DMS153 treated with DMSO at 0.1 percent for 48 hours (cell line): ENCODE data around the gene FXR2.
"Not testable (repeated sequence)": the region's sequence is repeated elsewhere in the genome, so short reads cannot be mapped to it uniquely, and the experiment has no call there.

ENCODE experiments used
- DNase-seq: peaks from one replicate; lab custom pipeline; 2025; ENCODE audit not compliant: unreplicated experiment; lab: John Stamatoyannopoulos, UW

FXR2 gene

DNA sequence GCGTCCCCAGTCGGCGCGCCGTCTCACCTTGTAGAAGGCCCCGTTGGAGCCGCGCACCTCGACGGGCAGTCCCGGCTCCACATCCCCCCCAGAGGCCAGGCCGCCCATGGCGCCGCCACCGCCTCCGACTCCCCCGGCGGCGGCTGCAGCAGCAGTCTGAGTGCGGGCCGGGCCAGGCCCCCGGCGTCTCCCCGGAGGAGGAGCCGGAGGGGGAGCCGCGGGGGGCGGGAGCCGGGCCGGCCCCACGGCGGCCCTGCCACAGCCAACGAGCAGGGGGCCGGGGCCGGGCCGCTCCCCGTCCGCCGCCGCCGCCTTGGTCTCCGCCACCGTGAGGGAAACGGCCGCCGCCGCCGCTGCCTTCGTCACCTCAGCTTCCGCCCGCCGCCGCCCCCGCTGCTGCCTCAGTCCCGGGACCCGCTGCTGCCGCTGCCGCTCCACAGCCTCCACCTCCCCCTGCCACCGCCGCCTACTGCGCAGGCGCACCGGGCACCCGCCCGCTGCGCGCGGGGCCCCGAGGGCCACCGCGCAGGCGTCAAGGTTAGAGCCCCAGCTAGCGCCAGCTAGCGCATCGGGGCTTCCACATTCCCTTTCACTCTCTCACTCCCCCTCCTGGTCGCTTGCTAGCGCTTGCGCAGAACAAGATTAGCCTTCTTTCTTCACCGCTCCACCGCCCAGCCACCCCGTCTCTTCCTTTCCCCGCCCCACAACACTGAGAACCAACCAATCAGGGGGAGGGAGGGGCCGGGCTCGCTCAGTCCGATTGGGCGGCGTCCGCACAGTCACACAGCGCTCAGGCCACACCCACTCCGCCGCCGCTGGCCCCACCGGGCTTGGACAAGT is at the start of gene FXR2:
TSS of gene FXR2 (minus strand) at position 473 of the 840 bp plus-strand sequence. CDS start at position 108, 365 bp downstream.
- DNase-seq, result peak; percentile 93

DNA sequence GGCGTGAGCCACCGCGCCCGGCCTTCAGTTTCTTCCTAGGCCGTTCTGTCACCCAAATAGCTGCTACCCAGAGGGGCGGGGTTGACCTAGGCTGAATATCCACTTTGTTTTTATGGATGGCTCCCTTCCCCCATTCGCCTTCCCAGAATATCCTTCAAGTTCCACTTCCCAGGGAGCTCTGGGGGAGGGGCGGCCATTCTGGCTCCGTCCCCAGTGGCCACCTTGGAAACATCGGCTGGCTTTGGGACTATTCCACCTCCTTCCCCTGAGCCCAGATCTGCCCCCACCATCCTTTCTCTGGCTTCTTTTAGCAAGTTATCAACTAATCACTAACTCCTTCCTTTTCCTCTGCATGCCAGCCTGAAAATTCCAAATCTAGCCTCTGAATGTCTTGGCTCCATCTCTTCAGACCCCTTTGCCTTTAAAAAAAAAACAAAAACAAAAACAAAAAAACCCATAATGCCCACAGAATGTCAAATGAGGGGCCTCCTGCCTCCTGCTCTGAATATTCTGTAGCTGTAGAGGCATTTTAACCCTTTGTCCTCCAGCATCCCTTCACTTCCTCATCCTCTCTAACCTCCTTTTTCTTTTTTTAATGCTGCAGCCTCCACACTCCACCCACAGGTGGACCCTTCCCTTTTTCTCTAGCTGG is 42.4 kb upstream of the FXR2 start:
- DNase-seq, result no peak

DNA sequence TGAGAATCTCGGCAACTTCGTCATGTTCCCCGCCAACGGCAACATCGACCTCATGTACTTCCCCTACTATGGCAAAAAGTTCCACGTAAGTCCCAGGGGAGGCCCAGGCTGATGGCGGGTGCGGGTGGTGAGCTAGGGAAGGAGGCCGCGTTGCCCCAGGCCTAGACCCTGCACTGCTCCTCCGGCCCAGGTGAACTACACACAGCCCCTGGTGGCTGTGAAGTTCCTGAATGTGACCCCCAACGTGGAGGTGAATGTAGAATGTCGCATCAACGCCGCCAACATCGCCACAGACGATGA is 40.8 kb upstream of the FXR2 start:
- DNase-seq, result no peak

DNA sequence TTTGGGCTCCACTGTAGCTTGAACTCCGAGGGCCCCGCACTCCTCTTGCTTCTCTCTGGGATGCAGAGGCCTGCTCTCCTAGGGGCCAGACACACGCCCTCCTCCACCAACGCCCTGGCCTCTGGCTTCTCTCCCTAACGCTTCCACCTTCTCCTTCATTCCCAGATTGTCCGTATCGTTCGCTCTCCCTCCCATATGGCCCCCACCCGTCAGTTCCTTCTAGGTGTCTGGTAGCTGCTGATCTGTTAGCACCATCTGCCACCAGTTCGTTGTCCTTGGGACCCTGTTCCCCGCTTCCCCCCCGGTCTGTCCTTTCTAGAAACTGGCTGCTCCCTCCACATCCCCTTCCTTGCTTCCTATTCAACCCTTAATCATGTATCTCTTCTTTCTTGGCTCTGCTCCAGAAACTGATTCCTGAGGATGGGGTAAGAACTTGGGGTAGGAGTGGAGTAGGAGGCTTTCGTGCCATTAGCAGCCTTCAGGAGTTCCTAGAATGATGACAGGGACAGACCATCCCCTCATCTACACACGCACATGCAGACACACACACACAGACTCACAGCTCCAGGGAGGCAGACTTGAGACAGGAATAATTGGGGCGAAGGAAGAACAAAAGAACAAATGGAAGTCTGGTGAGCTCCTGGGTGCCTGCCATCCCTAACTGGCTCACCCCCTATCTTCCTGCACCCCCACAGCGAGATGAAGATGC is 40.3 kb upstream of the FXR2 start:
- DNase-seq, result no peak

DNA sequence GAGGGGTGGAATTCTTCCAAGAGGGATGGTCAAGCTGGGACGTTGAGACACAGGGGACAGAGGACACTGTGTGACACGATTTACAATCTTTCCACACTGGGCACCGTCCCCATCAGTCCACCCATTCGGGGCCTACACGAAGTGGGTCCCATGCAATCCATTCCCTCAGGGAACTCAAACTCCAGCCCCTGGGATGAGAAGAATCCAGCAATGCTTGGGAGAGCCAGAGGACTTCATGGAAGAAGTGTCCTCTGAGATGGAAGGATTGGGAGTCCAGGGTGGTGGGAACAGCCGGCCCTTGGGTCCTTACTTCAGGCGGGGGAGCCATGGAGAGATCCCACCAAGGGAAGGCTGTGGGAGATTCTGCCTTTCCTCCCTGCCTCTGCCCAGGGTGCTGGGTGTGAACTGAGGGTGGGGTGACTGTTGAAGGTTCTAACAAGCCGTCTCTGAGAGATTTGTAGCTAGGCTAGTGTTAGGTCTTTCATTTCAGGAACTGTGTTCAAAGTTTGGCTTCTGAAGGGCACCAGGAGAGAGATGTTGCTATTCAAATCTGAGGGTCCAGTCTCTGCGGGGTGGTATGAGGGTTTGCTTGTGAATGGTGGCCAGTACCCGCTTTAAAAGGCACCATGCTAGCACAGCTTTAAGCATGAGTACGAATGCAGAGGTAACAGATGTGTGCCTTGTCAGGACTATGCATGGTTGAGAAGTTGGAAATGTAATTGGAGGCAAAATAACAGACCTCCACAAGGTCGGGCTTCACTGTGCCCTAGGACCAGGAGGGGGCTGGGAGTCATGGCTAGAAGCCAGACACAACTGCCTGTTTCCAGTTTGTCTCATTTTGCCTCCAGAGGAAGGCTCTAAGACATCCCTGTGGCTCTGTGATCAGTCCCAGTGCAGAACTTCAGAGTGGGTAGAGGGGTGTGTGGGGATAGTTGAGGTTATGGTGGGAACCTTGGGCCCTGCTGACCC is 38.0 kb upstream of the FXR2 start:
- DNase-seq, result no peak

DNA sequence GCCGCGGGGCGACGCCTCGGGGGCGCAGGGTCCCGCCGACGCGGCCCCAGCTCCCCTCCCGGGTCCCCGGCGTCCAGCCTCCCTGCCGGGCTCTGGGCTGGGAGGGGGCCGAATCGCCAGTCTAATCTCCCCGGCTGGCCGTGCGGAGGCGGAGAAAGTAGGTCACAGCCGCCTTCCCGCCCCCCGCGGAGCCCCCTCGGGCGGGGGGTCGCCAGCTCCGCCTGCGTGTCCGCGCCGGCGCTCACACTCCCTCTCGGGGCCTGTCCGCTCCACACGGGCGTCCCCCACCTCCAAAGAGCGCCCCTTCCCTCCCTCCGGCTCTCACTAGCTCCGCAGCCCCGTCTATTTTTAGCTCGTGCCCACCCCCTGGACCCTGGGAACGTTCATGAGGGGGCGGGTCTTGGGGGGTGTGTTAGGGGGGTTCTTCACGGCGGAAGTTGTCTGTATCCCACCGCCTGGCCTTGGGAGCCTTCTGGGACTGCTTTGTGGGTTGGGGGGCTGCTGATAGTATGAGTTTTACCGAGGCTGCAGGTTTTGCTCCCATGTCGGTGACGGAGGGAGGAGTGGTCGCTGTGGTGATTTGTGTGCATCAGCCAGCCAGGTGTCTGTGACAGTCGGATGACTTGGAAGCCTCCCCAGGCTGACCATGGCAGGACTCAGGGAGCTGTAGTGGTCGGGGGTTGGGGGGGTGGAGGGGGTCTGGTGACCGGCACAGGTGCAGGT is 37.1 kb upstream of the FXR2 start:
- no peak for DNase-seq

DNA sequence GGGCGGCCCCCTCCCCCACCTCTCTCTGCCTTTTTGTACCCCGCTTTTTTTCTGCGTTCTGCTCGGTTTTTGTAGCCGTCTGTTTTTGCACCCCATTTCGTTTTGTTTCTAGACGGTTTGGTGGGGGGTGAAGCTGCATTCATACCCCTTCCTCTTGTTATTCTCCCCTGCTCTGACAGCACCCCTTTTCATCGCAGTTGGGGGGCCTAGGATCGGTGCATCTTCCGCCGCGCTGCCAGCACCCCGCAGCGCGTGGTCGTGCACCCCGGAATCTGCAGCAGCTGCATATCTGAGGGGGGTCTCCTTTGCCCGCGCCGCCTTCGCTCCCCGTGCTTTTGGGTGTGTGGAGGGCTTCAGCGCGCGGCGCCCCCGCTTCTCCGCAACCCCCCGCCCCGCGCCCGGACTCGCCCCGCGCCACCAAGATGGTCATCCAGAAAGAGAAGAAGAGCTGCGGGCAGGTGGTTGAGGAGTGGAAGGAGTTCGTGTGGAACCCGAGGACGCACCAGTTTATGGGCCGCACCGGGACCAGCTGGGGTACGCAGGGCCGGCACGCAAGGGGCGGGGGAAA is 36.5 kb upstream of the FXR2 start:
- no peak for DNase-seq

DNA sequence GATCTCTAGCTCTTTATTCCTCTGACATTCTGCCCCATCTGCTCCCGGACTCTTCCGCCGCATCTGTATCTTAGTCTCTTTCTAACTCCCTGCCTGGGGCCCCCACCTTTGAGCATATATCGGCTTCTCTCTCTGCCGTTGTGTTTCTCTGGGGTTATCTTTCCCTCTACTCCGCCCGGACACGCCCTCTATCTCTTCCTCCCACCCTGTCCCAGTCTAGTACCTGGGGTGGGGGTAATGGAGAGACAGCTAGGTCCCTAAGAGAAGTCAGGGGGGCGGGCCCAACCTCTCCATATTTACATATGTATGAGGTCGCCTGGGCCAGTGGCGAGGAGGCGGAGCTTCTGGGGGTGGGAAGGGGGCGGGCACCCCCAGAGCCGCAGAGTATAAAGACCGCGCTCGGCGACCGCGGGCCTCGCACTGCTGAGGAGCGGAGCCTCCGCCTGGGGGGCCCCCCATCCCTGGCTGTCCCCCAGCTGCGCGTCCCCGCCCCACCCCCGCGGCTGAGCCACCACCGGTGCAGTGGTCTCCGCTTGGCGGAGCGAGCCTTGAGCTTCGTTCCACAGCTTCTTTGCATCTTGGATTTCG is 35.9 kb upstream of the FXR2 start, which contains the start of gene ATP1B2:
TSS of gene ATP1B2 (plus strand) at position 418 of the 588 bp plus-strand sequence. CDS start 593 bp downstream, outside the sequence.
- no peak for DNase-seq

DNA sequence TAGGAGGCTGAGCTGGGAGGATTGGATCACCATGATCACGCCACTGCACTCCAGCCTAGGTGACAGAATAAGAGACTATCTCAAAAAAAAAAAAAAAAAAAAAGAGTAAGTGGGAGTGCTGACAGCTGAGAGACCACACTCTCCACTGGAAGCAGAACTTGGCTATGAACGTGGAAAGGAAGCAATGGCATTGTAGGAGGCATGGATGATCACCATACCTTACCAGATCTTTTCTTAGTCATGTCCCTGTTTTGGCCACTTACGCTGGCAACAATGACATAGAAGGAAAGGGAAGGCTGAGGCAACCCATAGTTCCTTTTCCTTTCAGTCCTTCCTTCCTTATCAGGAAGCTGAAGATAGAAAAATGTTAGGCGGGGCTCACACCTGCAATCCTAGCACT is 32.3 kb upstream of the FXR2 start:
- DNase-seq, result no peak

DNA sequence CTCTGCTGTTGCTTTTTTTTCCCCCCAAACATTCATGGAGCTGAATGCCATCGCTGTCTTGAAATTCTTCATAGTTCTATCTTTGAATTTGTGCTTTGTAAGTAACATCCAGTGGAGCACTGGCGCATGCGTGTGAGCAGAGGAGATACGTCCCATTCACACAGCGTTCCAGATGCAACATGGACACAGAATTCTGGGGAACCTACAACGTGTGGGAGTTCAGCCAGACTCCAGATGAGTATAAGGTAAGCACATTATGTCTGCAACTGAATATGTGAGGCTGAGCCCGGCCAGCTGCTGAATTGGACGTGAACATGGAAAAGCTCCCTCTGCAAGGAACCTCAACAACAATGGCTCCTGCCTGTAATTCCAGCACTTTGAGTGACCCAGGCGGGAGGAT is 31.8 kb upstream of the FXR2 start:
- no peak for DNase-seq

DNA sequence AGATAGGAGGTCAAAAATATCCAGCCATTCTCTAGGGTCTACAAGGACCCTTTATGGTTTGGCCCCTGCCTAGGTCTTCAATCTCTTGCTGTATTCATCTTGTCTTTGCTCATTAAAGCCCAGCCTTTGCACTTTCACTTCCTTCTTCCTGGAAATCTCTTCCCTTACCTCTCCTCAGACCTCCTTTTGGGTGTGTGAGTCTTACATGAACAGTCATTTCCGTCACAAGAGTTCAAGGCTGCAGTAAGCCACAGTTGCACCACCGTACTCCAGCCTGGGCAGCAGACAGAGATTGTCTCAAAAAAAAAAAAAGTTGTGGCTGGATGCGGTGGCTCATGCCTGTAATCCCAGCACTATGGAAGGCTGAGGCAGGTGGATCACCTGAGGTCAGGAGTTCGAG is 30.1 kb upstream of the FXR2 start:
- no peak for DNase-seq

DNA sequence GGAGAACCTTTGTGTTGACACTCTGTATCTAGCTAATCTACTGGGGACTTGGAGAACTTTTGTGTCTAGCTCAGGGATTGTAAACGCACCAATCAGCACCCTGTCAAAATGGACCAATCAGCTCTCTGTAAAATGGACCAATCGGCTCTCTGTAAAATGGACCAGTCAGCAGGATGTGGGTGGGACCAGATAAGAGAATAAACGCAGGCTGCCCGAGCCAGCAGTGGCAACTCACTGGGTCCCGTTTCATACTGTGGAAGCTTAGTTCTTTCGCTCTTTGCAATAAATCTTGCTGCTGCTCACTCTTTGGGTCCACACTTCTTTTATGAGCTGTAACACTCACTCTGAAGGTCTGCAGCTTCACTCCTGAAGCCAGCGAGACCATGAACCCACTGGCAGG is 26.9 kb upstream of the FXR2 start:
- not testable (repeated sequence) for DNase-seq

DNA sequence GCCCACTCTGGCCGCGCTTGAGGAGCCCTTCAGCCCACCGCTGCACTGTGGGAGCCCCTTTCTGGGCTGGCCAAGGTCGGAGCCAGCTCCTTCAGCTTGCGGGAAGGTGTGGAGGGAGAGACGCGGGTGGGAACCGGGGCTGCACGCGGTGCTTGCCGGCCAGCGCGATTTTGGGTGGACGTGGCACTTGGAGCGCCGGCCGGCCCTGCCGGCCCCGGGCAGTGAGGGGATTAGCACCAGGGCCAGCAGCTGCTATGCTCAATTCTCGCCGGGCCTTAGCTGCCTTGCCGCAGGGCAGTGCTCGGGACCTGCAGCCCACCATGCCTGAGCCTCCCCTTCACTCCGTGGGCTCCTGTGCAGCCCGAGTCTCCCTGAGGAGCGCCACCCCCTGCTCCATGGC is 26.1 kb upstream of the FXR2 start:
- no peak for DNase-seq

DNA sequence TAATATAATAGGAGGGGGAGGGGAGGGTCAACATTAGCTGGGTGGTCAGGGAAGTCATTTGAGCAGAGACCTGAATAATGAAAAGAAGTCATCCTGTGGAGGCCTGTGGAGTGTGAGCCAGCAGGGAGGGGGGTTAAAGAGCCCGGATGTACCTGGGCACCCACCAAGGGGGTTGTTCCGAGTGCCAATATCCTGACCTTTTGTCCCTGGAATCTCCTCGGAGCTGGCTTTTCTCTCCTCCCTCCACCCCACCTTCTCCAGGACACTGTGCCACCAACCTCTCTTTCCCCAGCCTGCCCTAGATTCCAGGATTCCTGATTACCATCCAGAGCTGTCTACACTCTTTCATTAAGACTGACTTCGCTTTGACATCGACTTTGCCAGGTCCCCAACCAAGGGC is 21.5 kb upstream of the FXR2 start:
- DNase-seq, result no peak

DNA sequence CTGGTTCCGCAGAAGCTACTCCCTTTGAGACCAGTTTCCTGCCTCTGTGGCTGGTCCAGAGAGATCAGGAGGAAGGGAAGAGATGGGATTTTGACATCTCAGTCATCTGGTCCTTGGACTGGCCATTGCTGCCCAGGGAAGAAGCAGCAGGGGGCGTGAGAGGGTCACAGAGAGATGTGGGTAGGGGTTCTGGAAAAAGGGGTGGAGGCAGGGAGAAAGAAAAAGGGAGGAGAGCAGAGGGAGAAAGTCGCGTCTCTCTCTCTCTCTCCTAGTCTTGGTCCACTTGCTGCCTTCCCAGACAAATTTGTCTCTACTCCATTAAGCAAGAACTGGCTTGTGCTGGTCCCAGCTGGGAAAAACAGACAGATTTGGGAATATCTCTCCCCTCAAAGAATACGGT is 19.7 kb upstream of the FXR2 start:
- DNase-seq, result no peak

DNA sequence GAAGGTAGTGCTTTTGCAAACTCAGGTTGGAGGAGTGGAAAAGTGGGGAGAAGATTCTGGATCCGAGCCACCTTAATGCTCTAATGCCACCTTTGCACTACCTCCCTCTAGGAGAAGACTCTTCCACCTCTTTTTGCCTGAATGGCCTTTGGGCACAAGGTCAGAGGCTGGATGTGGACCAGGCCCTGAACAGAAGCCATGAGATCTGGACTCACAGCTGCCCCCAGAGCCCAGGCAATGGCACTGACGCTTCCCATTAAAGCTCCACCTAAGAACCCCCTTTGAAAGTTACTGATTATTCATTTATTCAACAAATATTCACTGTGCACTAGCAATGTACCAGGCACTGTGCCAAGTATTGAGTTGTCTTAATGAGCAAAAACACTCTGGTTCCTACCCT is 18.4 kb upstream of the FXR2 start:
- no peak for DNase-seq

DNA sequence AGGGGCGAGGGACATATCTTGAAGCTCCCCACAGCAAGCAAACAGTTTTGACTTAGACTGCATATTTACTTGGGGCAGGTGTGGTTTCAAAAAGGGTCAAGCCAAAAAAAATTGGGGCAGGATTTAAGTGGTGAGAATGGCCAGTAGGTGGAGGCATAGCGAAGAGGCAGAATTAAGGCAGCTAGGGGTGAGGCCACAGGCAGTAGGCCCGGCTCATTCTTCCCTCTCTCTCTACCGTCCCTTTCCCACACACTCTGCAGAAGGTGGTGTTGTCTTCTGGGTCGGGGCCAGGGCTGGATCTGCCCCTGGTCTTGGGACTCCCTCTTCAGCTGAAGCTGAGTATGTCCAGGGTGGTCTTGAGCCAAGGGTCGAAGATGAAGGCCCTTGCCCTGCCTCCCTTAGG is 17.8 kb upstream of the FXR2 start:
- no peak for DNase-seq

DNA sequence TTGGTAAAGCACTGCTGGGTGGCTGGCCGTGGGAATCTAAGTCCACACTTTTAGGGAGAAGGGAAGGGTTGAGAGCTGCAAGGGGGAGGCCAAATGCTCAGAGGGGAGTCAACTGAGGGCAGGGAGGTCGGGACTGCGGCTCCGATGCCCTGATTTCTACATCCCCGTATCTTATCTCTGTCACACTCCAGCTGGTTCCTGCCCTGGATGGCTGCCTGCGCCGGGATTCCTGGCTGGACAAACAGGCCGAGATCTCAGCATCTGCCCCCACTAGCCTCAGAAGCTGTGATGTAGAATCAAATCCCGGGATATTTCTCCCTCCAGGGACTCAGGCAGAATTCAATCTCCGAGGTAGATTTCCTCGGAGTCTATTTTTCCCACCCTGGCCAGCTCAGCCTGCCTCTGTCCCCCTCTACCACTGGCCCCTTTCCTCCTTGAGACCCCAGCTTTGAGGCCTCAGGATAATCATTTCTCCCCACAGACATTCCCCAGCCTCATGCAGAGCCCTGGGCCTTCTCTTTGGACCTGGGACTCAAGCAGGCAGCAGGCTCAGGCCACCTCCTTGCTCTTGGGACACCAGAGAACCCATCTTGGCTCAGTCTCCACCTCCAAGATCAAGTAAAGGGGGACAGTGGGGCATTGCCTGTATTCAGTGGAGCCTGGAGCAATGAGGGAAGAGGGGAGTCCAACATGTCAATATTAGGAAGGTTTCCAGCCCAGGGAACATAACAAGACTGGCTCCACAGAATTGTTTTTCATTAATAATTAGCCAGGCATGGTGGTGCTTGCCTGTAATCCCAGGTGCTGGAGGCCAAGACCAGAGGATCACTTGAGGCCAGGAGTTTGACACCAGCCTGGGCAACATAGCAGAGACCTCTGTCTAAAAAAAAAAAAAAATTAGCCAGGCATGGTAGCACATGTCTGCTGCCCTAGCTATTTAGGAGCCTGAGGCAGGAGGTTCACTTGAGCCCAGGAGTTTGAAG is 17.0 kb upstream of the FXR2 start:
- DNase-seq, result no peak
